K562 (cell line): Measurements from ENCODE around the gene HEPHL1.

Source experiments
- CREM ChIP-seq: IDR thresholded peaks from 2 replicates; pipeline ENCODE4 v1.6.1; 2014; ENCODE audit warnings: antibody characterized with exemption, low read depth
- CTCF ChIP-seq, 3 experiments: IDR thresholded peaks in 2 of 3; conservative IDR thresholded peaks in 1 of 3; 2 replicates each; pipeline ENCODE4 v1.5.1; 2011 to 2012; ENCODE audit warnings: low read length in 3 of 3, mild to moderate bottlenecking in 3 of 3, control low read depth in 2 of 3, improper control_type of control experiment in 1 of 3, inconsistent platforms in 1 of 3, low read depth in 1 of 3, mixed read lengths in 1 of 3, moderate library complexity in 1 of 3; ENCODE audit not compliant: insufficient read depth in 2 of 3
- EZH2 ChIP-seq: IDR thresholded peaks from 2 replicates; pipeline ENCODE4 v1.6.1; 2012; ENCODE audit warnings: low read depth, mild to moderate bottlenecking, inconsistent platforms, low read length, borderline replicate concordance
- HDGF ChIP-seq: fragments of 450-650 bp; IDR thresholded peaks from 2 replicates; pipeline ENCODE4 v1.6.1; 2016
- ID3 ChIP-seq, 2 experiments: fragments of 250-450 bp in 1 of 2; fragments of 450-650 bp in 1 of 2; sonication (Bioruptor Pico) in 1 of 2; IDR thresholded peaks; 2 replicates each; pipeline versions ENCODE4 v1.6.1 to v1.8.0; 2016 to 2021; ENCODE audit warnings: mild to moderate bottlenecking in 2 of 2, moderate library complexity in 2 of 2, missing compliant biosample characterization in 1 of 2, missing genetic modification characterization in 1 of 2
- MXI1 ChIP-seq: IDR thresholded peaks from 2 replicates; pipeline ENCODE4 v1.6.1; 2011; ENCODE audit warnings: low read depth, mild to moderate bottlenecking, improper control_type of control experiment, low read length
- NFE2L1 ChIP-seq: fragments of 450-650 bp; IDR thresholded peaks from 2 replicates; pipeline ENCODE4 v1.6.1; 2016; ENCODE audit warnings: missing genetic modification characterization, low read depth, mild to moderate bottlenecking, missing compliant biosample characterization, moderate library complexity, borderline replicate concordance
- REST ChIP-seq, 2 experiments: fragments of 450-650 bp; formaldehyde crosslinking in 1 of 2; IDR thresholded peaks; 2 replicates each; pipeline versions ENCODE4 v1.4.0 to v1.6.1; 2014 to 2020; ENCODE audit warnings: mild to moderate bottlenecking in 2 of 2, borderline replicate concordance in 1 of 2, low read depth in 1 of 2
- SMC3 ChIP-seq: conservative IDR thresholded peaks from 2 replicates; pipeline ENCODE4 v1.6.1; 2011; ENCODE audit warnings: low read depth, low read length, improper control_type of control experiment; ENCODE audit not compliant: insufficient read depth
- SREBF2 ChIP-seq: sonication (generic); formaldehyde crosslinking; IDR thresholded peaks from 2 replicates; pipeline ENCODE4 v1.4.0; 2020; ENCODE audit warnings: mild to moderate bottlenecking, missing genetic modification reagents
- ZBTB34 ChIP-seq: fragments of 250-450 bp; sonication (Bioruptor Pico); IDR thresholded peaks from 2 replicates; pipeline ENCODE4 v1.8.0; 2021; ENCODE audit warnings: mild to moderate bottlenecking, moderate library complexity
- ZKSCAN8 ChIP-seq: fragments of 200-800 bp; sonication (Bioruptor generic); IDR thresholded peaks from 2 replicates; pipeline ENCODE4 v1.6.1; 2016; ENCODE audit warnings: missing genetic modification characterization, missing compliant biosample characterization
- ZNF589 ChIP-seq: fragments of 200-800 bp; sonication (Bioruptor generic); IDR thresholded peaks from 2 replicates; pipeline ENCODE4 v1.6.1; 2016; ENCODE audit warnings: low read depth, missing genetic modification characterization, missing compliant biosample characterization

GRCh38 chr11:94131047-94131717 lies 110.0 kb downstream of the HEPHL1 start:
- TF ChIP-seq HDGF (no peak), EZH2 (no peak), REST (IDR thresholded peaks at IDR 0.05; ENCODE audit: borderline replicate concordance) (no peak), REST (CRISPR knock-in tag; IDR thresholded peaks at IDR 0.05; ENCODE audit: low read depth) (no peak), CREM (no peak), ZNF589 (CRISPR knock-in tag) (no peak), ZKSCAN8 (CRISPR knock-in tag) (no peak), MXI1 (no peak), SMC3 (no peak), ID3 (CRISPR knock-in tag; IDR thresholded peaks at IDR 0.05) (no peak), ID3 (tag; IDR thresholded peaks at IDR 0.05) (no peak), SREBF2 (no peak), ZBTB34 (CRISPR knock-in tag) (no peak), CTCF (IDR thresholded peaks at IDR 0.05 in 2 of 3, conservative IDR thresholded peaks at IDR 0.05 in 1 of 3; ENCODE audit: insufficient read depth in 2 of 3, low read depth in 1 of 3, low read length in 3 of 3) (no peak), NFE2L1 (tag) (no peak)
